Right cardiac atrium (tissue), 5 donors: ENCODE results near the gene STX16. TPM values are rescaled to one million over a fixed set of nuclear protein-coding genes. Genes with fewer than 3 reads are reported as not detected.

Experiments
- ATAC-seq, 2 donors: fragments of 200-7000 bp; cut with Tn5 transposase; one replicate each; pipeline versions ENCODE4 v1.8.0 to v1.9.1; 2020; ENCODE audit warnings: moderate library complexity in 2 of 2, mild to moderate bottlenecking in 1 of 2
- DNase-seq, 3 donors: peaks; one replicate each; pipeline ENCODE4 v3.0.0-alpha.2; 2020
- H3K27ac ChIP-seq: one replicate; pipeline ENCODE4 v1.5.1; 2013; ENCODE audit warnings: mild to moderate bottlenecking, low read length, control low read depth, moderate library complexity
- H3K27me3 ChIP-seq: one replicate; pipeline ENCODE4 v1.6.1; 2013; ENCODE audit not compliant: control insufficient read depth, insufficient read depth
- H3K4me1 ChIP-seq: one replicate; pipeline ENCODE4 v1.6.1; 2013; ENCODE audit warnings: low read length; ENCODE audit not compliant: control insufficient read depth, insufficient read depth
- H3K4me3 ChIP-seq: one replicate; pipeline ENCODE4 v1.5.1; 2013; ENCODE audit warnings: low read length, control low read depth
- H3K9me3 ChIP-seq: one replicate; pipeline ENCODE4 v1.6.1; 2013; ENCODE audit warnings: low read length; ENCODE audit not compliant: control insufficient read depth
- WGBS: extraction: QIAGEN DNeasy Blood & Tissue Kit; methylation state at CpG from one replicate; pipeline ENCODE4 v1.1.7; 2013; 5-methylcytosine and 5-hydroxymethylcytosine counted together
- intact Hi-C, 4 donors: fragments of 100-400 bp; cut with DNase I; formaldehyde crosslinking; loops; one replicate each; pipeline versions ENCODE4 v1.11.0 to v1.14.0; 2022 to 2023
- polyA plus RNA-seq: library from polyadenylated mRNA; stranded (reverse); fragments of 200-250 nt; gene quantifications from one replicate; pipeline ENCODE4 v1.2.3, GENCODE V29; 2013
- total RNA-seq, 4 donors: library from RNA; stranded (reverse); fragmentation: NEBNext Ultra II Directional; extraction: Animal tissue kit (Norgen Biotek cat#: 25700); gene quantifications; one replicate each; pipeline ENCODE4 v1.2.1, GENCODE V29; 2021
- donor health status: healthy with polysubstance abuse.
- donor health status: DM: no; HTN: yes; CAD: no.
- donor health status: DM: no; HTN: no; CAD: no.
- donor health status: DM: no; HTN: yes; CAD: no; lungs with severe emphysema.
- donor health status: DM: yes; HTN: yes; CAD: no.

Gene STX16
- total and polyA plus RNA-seq, 5 donors = 28.0 to 35.0 (median 33.0) TPM

DNA sequence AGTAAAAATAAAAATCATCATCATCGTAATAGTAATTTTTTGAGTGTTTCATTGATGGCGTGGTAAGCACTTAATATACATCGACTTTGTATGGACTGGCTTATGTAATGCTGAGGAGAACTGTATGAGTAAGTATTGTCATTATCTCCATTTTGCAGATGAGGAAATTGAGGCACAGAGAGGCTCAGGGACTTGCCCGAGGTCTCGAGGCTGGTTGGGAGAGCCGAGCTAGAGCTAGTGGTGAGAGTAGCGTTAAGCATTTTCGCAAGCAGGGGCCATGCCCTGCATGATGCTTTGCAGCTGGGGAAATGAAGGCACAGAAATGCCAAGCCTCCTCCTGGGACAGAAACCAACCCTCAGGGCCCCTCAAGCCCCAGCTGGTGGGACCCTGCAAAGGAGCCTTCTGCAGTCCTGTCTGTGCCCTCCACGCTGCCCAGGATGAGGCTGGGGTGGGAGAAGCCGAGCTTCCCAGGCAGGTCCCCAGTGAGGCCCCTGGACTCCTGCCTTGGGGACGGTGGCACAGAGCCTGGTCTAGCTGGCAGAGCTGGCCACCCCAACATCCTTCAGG, 31.1 kb upstream of the STX16 start:
- 89% methylated on average over 11 of the region's 11 CpGs for WGBS

DNA sequence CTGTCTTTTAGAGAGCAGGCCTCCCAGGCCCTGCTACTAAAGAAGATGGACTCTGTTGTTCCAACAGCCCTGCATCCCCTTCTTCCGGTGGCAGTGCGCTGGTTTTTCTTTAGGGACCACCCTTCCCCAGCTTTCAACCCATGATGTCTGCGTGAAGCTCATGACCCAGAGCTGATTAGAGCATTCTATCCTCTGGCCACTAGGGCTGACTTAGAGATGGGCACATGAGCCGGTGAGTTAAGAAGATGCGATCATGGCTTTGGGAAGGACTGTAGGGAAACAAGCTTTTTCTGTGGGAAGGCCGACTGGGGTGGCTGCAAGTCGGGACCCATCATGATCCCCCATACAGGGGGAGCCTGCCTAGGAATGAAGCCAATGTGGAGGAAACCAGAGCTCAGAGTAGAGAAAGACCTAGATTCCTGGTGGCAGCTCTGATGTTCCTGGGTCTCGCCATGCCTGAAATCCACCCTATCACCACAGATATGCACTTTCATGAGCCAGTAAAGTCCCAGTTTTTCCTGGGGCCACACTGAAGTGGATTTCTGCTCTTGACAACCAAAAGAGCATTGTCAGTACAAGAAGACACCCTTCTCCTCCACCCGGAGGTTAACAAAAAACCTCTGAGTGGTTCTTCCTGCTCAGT, 29.1 kb upstream of the STX16 start:
- no peak for ATAC-seq
- no peaks in the 10 kb centered on the region for H3K27me3 ChIP-seq
- H3K4me1 ChIP-seq = no peaks in the 10 kb centered on the region
- intact Hi-C loops = no loop called here
- no peak for DNase-seq
- no peak overlapping the region for H3K4me3 ChIP-seq
- WGBS = 95% methylated on average over 9 of the region's 9 CpGs
- no peaks in the 10 kb centered on the region for H3K9me3 ChIP-seq
- no peak overlapping the region for H3K27ac ChIP-seq

More for the DNA sequence above, 31.1 kb upstream of the STX16 start:
- H3K4me1 ChIP-seq = no peaks in the 10 kb centered on the region
- DNase-seq (no peak), ATAC-seq (no peak)
- H3K4me3 ChIP-seq = no peak overlapping the region
- H3K27me3 ChIP-seq = no peaks in the 10 kb centered on the region
- no peak overlapping the region for H3K27ac ChIP-seq
- intact Hi-C loops = no loop called here
- no peaks in the 10 kb centered on the region for H3K9me3 ChIP-seq

DNA sequence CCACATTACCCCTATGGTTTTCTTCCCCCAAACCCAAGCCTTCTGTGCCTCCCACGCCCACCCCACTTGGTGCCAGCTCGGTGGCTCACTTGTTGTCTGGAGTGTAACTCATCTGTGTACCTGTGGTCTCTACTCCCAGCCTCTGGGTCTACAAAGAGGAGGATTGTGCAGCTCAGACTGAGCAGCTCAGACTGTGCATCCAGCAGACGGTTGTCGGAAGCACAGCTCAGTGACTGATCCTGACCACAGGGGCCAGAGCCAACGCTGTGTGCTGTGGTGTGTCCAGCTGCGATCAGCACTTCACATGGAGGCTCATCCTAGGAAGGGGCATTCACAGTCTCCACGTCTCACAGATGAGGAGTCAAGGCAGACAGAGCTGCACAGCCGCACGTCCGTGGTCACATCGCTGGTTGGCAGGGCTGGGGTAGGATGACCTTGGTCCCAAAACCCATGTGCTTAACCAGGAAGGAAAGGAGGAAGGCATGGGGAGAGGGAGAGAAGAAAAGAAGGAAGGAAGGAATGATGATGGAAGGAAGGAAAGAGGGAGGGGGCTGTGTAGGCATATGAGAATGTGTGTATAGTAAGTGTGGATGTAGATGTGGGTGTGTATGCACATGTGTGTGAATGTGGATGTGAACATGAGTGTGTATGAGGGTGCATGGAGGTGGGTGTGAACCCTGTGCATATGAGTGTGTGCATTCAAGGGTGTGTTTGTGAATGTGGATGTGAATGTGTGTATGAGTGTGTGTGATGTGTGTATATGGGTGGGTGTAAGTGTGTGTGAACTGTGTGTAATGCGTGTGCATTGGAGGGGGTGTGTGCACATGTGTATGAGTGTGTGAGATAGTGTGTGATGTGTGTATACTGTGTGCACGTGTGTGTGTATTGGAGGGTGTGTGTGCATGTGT, 28.2 kb upstream of the STX16 start:
- Histone ChIP-seq H3K27ac (no peak overlapping the region), H3K4me3 (no peak overlapping the region), H3K27me3 (no peaks in the 10 kb centered on the region), H3K9me3 (no peaks in the 10 kb centered on the region), H3K4me1 (no peaks in the 10 kb centered on the region)
- DNase-seq (no peak), ATAC-seq (no peak)
- 81% methylated on average over 13 of the region's 13 CpGs for WGBS
- intact Hi-C loops = no loop called here

DNA sequence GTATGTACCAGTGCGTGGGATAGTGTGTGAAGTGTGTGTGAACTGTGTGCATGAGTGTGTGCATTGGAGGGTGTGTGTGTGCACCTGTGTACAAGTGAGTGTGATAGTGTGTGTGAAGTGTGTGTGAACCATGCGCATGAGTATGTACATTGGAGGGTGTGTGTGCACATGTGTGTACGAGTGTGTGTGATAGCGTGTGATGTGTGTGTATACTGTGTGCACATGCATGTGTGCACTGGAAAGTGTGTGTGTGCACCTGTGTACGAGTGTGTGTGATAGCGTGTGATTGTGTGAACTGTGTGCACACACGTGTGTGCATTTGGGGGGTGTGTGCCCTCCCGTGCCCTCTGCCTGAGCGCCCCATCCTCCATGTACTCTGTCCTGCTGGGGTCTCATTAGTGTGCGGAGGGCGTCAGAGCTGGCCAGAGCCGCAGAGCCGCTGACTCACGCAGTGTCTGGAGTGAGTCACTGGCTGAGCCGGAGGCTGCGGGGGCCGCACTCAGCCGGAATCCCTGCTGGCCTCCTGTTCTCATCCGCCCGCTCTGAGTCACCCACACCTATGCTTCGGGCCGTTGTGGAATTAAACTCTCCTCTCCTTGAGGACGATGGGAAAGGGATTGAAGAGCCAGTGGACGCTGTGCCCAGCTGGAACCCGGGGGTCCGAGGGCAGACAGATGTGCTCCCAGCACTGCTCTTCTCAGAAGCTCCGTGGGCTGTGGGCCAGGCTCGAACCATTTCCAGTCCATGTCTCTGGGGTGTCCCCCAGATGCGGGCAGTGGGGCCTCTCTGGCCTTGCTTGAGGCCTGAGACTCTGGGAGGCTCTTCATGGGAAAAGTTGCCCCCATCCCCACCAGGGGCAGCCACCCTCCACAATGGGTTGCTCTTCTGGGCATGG, 27.3 kb upstream of the STX16 start:
- peak; percentile 72 to 81 (median 73) for DNase-seq

DNA sequence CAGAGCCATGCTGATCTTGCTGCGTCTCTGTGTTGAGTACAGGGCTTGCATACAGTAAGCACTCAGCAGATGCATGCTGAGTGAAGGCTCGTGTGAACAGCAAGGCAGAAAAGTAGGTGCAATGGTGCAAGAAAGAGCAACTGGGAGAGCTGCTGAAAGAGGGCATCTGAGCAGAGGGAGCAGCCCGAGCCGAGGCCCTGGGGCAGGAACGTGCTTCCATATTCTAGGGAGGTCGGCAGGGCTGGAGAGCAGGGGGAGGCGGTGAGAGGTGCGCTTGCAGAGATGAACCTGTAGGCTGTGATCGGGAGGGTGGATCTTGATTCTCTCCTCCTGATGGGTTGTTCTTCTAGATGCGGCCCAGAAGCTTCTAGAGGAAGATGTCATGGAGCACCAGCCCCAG, 26.4 kb upstream of the STX16 start:
- 89% methylated on average over 10 of the region's 10 CpGs for WGBS
- DNase-seq = no peak
- H3K4me3 ChIP-seq = no peak overlapping the region
- no peak overlapping the region for H3K27ac ChIP-seq
- ATAC-seq = no peak
- no peaks in the 10 kb centered on the region for H3K4me1 ChIP-seq
- intact Hi-C loops = no loop called here
- no peaks in the 10 kb centered on the region for H3K9me3 ChIP-seq
- H3K27me3 ChIP-seq = no peaks in the 10 kb centered on the region

More for the DNA sequence above, 27.3 kb upstream of the STX16 start:
- Histone ChIP-seq H3K27ac (no peak overlapping the region), H3K9me3 (no peaks in the 10 kb centered on the region), H3K27me3 (no peaks in the 10 kb centered on the region), H3K4me1 (no peaks in the 10 kb centered on the region), H3K4me3 (no peak overlapping the region)
- WGBS = 73% methylated on average over 29 of the region's 29 CpGs
- ATAC-seq = peak; percentile 68 to 88
- intact Hi-C loops = no loop called here

DNA sequence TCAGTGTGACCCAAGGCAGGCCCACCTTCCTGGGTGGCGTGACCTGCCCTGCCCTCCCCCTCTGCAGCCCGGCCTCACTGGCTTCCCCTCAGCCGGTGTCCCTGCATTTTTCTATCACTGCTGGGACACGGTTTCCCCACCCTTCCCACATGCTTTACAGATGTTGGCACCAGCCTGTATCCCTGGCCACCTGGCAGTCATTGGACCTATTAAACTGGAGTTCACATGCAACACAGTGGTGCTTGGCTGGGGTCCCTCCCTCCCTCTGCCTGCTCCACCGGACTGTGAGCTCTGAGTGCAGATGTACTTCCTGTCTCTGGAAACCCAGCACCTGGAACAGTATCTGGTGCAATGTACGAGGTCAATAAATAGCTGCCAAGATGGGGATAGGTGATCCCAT, 25.5 kb upstream of the STX16 start:
- ATAC-seq = no peak
- DNase-seq = no peak
- Histone ChIP-seq H3K27ac (no peak overlapping the region), H3K4me1 (no peaks in the 10 kb centered on the region), H3K27me3 (no peaks in the 10 kb centered on the region), H3K4me3 (no peak overlapping the region), H3K9me3 (no peaks in the 10 kb centered on the region)
- intact Hi-C loops = no loop called here
- 80% methylated on average over 6 of the region's 6 CpGs for WGBS

DNA sequence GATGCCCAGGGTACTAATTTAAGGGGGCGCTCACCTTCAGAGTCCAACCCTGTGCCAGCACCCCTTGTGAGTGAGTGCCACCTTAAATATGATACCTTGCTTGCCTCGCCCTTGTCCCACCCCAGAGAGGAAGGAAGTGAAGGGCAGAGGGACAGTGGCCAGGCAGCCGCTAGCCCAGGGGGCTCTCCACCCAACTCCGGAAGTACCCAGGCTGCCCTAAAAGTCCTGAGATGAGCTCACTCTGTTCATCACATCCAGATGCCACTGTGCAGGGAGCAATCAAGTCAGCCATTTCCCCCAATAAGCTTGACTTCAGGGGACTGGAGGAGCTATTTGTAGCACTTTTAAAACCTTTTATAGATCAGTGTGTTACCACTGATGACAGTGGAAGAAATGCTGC, 25.0 kb upstream of the STX16 start:
- WGBS = 66% methylated on average over 4 of the region's 4 CpGs
- ATAC-seq (no peak), DNase-seq (no peak)

DNA sequence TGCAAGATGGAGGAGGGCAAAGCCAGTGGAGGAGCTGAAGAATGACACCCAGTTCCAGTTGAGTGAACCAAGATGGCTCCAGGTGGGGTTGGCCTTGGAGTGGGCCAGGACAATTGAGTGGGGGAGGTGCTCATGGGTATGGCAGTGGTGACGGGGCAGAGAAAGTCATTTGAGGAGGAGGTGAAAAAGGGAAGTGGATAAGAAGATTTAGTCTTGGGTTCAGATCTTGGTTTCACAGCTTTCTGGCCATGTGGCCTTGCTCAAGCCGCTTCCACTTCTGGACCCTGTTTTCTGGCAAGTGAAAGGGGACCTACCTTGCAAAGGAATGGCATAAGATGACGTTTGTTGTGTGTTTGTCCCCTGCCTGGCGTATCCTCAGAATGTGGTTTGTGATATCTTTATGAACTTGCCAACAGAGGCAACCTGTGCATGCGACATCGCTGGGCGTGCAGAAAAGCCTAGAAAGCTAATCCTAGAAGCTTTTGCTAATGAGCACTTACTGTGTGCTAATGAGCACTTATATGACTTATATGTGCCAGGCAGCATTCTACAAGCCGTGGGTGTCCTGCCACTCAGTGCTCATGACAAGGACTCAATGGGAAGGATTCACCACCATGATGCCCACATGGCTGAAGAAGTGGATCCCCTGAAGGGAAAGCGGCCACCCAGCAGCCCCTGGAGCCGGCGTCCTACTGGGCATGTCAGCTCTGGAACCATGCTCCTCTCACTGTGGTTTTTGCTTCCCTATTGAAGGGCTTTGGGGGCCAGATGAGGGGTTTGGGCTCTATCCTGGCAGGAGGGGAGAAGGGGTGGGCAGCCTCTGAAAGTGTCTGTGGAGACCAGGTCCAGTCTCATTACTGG, 23.6 kb upstream of the STX16 start:
- Histone ChIP-seq H3K9me3 (no peaks in the 10 kb centered on the region), H3K4me1 (no peaks in the 10 kb centered on the region), H3K4me3 (no peak overlapping the region), H3K27ac (no peak overlapping the region), H3K27me3 (no peaks in the 10 kb centered on the region)
- intact Hi-C loops = no loop called here
- 95% methylated on average over 11 of the region's 11 CpGs for WGBS
- ATAC-seq (no peak), DNase-seq (no peak)

More for the DNA sequence above, 25.0 kb upstream of the STX16 start:
- Histone ChIP-seq H3K4me3 (no peak overlapping the region), H3K27me3 (no peaks in the 10 kb centered on the region), H3K9me3 (no peaks in the 10 kb centered on the region), H3K4me1 (no peaks in the 10 kb centered on the region), H3K27ac (no peak overlapping the region)
- intact Hi-C loops = no loop called here

DNA sequence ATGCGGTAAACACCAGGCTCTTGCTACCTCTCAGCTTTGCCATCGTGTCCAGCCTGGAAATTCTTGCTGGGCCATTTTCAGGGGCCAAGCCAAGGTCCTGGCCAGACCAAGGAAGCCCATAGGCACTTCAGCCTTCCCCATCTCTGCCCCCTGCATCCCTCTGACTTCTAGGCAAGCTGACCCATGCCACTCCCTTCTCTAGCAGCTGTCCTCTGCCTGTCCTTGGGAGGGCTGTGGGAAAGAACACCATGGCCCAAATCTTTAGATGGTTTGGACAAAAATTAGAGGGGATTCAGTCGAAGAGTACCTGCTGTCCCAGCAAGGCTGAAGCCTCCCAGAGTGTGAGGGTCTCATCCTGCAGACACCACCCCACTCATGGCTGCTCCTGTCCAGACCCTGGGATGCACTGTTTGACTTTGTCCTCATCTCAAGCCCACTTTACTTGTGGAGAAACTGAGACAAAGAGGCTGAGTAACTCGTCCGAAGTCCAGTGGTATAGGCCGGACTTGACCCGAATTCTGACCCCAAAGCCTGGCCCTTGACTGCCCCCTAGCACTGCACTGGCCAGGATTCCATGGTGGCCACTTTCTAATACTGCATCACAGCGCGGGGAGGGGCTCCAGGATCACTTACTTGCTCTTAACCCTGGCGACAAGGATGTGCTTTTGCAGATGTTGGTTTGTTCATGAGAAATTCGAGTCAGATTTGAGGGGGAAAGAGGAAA, 22.4 kb upstream of the STX16 start:
- Histone ChIP-seq H3K4me1 (no peaks in the 10 kb centered on the region), H3K27me3 (no peaks in the 10 kb centered on the region), H3K9me3 (no peaks in the 10 kb centered on the region), H3K27ac (no peak overlapping the region), H3K4me3 (no peak overlapping the region)
- DNase-seq (no peak), ATAC-seq (no peak)
- WGBS = 69% methylated on average over 11 of the region's 11 CpGs
- intact Hi-C loops = no loop called here
